ENCODE measurements around the gene JCAD.

- TF ChIP-seq CTCF (conservative IDR thresholded peaks at IDR 0.05; ENCODE audit: low read length) (no peak), EZH2phosphoT487 (IDR thresholded peaks at IDR 0.05; ENCODE audit: borderline replicate concordance) (no peak)
Measured at GRCh38 chr10:29969255-29970011, 90.0 kb downstream of the JCAD start.
